Jurkat, Clone E6-1 (cell line): ENCODE data around the gene ZNF580.

Experiments used
- DNase-seq: peaks from one replicate; pipeline ENCODE4 v3.0.0-alpha.2; 2011; ENCODE audit warnings: low read depth, low spot score
- H3K4me3 ChIP-seq: 2 replicates; pipeline ENCODE4 v1.5.1; 2011; ENCODE audit warnings: mild to moderate bottlenecking, low read length, control low read depth, moderate library complexity

Gene ZNF580

DNA sequence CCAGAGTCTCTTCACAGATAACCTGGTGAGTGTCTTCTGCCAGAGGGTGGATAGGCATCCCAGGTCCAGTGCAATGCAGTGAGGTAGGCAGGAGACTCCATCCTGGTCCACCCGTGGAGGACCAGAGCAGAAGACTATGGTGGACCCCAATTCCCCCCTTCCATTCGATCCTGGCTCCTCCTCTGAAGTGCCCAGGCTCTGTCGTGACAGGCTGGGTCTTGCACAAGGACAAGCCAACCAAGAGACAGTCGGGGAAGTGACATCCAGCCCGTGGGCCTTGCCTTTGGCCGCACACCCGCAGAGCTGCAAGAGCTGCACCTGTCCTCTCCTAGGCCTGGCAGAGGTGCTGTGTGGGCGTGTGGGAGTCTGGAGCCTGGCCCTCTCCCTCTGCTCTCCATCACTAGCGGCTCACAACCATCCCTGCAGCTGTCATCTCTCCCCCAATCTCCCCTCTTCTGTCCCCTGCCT, 19.6 kb upstream of the ZNF580 start:
- no peak overlapping the region for H3K4me3 ChIP-seq

GRCh38 chr19:55621673-55622231, 19.1 kb upstream of the ZNF580 start:
- no peak for DNase-seq
- H3K4me3 ChIP-seq = no peak overlapping the region

More for the DNA sequence above, 19.6 kb upstream of the ZNF580 start:
- DNase-seq = no peak

GRCh38 chr19:55622242-55622969, 18.4 kb upstream of the ZNF580 start:
- H3K4me3 ChIP-seq = no peak overlapping the region
- no peak for DNase-seq

- no peak overlapping the region for H3K4me3 ChIP-seq
Observed at GRCh38 chr19:55623130-55623529, 17.7 kb upstream of the ZNF580 start.

GRCh38 chr19:55623561-55623960, 17.2 kb upstream of the ZNF580 start:
- H3K4me3 ChIP-seq = peak overlapping the region; percentile 30
- DNase-seq = no peak

More at GRCh38 chr19:55623130-55623529, 17.7 kb upstream of the ZNF580 start:
- no peak for DNase-seq

- H3K4me3 ChIP-seq = peak within 1 kb of the TSS; percentile 71
- DNase-seq = peak; percentile 86
Observed at GRCh38 chr19:55624109-55625003, 16.4 kb upstream of the ZNF580 start, which contains the start of gene ZNF784. ZNF784 (minus strand) TSS chr19:55624566; CDS start chr19:55624561, 5 bp downstream.

DNA sequence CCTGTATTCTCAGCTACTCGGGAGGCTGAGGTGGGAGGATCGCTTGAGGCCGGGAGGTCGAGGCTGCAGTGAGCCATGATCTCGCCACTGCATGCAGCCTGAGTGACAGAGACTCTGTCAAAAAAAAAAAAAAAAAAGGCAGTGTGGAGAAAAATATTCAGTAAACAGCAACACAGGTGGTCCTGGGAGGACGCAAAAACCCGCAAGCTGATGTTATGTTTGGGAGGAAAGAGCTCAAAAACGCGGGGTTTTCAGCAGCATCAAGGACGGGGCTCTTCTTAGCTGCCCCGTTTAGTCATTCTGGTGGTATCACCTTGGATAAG, 15.8 kb upstream of the ZNF580 start:
- H3K4me3 ChIP-seq = peak overlapping the region; percentile 71
- no peak for DNase-seq

DNA sequence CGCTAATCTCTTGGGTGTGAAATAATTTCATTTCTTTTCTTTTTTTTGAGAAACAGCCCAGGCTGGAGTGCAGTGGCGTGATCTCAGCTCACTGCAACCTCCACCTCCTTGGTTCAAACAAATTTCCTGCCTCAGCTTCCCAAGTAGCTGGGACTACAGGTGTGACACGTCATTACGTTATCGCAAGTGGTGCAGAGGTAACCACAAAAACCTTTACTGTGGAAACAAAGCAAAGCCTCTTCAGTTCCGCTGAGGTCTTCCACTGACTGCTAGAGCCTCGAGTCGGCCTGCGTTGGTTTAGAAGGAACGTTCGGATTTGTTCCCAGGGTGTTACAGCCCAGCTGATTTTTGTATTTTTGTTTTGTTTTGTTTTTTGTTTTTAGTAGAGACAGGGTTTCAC, 14.5 kb upstream of the ZNF580 start:
- peak overlapping the region; percentile 22 for H3K4me3 ChIP-seq
- peak; percentile 97 for DNase-seq

- peak; percentile 98 for DNase-seq
- H3K4me3 ChIP-seq = no peak overlapping the region
Observed at GRCh38 chr19:55632463-55632834, 8.4 kb upstream of the ZNF580 start.

- no peak for DNase-seq
- no peak overlapping the region; the same call in 1 of the 2 replicates for H3K4me3 ChIP-seq
Observed at GRCh38 chr19:55633861-55634260, 6.9 kb upstream of the ZNF580 start.

GRCh38 chr19:55635334-55635717, 5.5 kb upstream of the ZNF580 start:
- peak overlapping the region; percentile 100 for H3K4me3 ChIP-seq
- no peak for DNase-seq

DNA sequence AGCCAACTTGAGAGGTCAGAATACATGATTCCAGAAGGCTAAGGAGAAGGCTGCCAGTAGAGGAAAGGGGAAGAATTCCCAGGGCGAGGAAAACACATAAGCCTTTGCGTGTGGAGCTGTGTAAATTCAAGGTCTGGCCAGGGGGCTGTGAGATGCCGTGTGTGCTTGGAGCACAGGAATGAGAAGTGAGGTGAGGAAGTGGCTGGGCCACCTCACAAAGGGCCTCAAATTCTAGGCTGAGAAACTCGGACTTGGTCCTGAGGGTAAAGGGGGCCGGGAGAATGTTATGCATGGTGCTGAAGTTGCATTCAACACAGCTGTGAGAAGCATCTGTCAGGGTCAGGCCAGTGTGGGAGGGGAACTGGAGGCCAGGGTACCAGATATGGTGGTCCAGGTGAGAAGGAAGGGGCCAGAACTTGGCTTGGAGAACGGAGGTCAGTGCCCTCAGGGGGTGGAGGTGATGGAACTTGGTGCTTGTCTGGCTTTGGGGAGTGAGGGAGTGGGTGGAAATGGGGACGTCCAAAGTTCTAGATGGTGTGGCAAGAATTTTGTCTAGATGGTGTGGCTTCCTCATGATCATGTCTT, 4.9 kb upstream of the ZNF580 start:
- DNase-seq = no peak
- H3K4me3 ChIP-seq = peak overlapping the region; percentile 100

DNA sequence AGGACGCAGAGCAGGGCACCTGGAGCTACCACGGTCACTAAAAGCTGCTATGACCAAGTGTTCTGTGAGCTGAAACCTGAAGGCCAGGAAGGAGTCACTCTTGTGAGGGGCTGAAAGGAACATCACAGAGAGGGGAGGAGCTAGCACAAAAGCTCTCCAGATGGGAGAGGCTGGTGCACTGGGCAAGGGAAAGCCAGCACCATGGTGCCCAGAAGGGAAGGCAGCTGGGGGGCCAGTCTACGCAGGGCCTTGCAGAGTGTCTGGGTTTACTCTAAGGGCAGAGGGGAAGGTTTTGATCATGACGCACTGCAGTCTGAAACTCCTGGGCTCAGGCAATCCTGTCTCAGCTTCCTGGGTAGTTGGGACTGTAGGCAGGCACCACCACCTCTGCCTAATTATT, 4.1 kb upstream of the ZNF580 start:
- H3K4me3 ChIP-seq = peak overlapping the region; percentile 100
- no peak for DNase-seq

- no peak overlapping the region for H3K4me3 ChIP-seq
- DNase-seq = no peak
Observed at GRCh38 chr19:55637534-55637933, 3.3 kb upstream of the ZNF580 start.

DNA sequence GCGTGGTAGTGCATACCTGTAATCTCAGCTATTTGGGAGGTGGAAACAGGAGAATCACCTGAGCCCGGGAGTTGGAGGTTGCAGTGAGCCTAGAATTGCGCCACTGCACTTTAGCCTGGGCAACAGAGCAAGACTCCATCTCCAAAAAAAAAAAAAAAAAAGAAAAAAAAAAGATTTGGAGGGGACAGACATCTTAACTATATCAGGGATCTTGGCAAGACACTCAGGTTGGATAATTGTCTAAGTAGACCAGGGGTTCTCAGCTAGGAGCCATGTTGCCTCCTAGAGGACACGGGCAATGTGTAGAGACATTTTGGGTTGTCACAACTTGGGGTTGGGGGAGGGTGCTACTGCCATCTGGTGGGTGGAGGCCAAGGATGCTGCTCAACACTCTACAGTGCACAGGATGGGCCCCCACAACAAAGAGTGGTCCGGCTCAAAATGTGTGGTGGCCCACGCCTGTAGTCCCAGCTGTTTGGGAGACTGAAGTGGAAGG, 1.9 kb upstream of the ZNF580 start:
- peak; percentile 79 for DNase-seq
- no peak overlapping the region for H3K4me3 ChIP-seq

GRCh38 chr19:55640043-55640576, 692 bp upstream of the ZNF580 start:
- no peak overlapping the region; the same call in 1 of the 2 replicates for H3K4me3 ChIP-seq
- peak; percentile 69 for DNase-seq

DNA sequence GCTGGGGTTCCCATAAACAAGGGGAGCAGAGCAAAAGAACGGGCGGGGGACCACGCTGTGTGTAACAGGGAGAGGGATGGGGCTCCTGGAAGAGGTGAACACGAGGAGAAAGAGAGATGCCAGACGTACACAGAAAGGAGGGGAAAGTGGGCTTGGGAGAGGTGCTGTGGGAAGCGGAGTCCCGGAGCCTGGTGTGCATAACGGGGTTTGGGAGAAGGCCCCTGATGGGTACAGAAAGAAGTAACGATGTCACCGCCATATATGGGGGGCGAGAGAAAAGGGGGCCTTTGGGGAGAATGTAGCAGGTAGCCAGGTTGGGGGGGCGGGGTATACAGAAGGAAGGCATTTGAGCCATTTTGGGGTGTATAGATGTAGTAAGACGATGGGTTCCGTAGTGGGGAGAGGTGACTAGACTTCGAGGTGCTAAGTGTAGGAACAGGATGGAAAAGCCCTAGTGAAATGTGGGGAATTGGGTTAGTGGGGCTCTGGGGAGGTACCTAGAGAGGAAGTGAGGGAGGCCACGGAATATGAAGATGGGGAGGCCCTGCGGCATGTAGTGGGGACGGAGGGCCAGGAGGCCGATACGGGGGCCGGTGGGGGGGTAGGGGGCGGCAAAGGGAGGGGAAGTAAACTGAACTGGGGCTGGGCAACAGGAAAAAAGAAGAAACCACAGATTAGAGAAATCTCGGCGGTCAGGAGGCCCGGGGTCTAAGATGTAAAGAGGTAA, 787 bp downstream of the ZNF580 start:
- peak overlapping the region; percentile 92 for H3K4me3 ChIP-seq
- no peak for DNase-seq

- H3K4me3 ChIP-seq = peak overlapping the region; percentile 92
- DNase-seq = no peak
Observed at GRCh38 chr19:55642153-55643002, 1.6 kb downstream of the ZNF580 start.
